ENCODE data around the gene UNC13B. TPM values are rescaled to one million over a fixed set of nuclear protein-coding genes. Genes with fewer than 3 reads are reported as not detected.

UNC13B gene
- total RNA-seq, result 12.7 and 15.8 TPM in 2 replicates

GRCh38 chr9:35161713-35162604, at the start of gene UNC13B:
UNC13B (plus strand) TSS chr9:35162009; CDS start chr9:35162284, 275 bp downstream.

GRCh38 chr9:35115680-35116538, 45.9 kb upstream of the UNC13B start, which contains the start of gene ATOSB:
ATOSB (minus strand) TSS chr9:35115862; CDS start chr9:35108274, 7,588 bp downstream.

Other genes with a start within 250 kb of the UNC13B start
- gene PHF24, start 203.7 kb upstream of the UNC13B start, total RNA-seq, result not detected in 2 replicates
- gene DNAJB5, start 172.3 kb upstream of the UNC13B start, total RNA-seq, result 16.1 TPM in 2 replicates
- gene VCP, start 89.4 kb upstream of the UNC13B start, total RNA-seq, result 392 and 396 TPM in 2 replicates
- 17.9 and 20.0 TPM in 2 replicates for gene FANCG, start 82.1 kb upstream of the UNC13B start, total RNA-seq
- gene PIGO, start 65.4 kb upstream of the UNC13B start, total RNA-seq, result 21.4 and 22.2 TPM in 2 replicates
- gene STOML2, start 58.9 kb upstream of the UNC13B start, total RNA-seq, result 307 and 330 TPM in 2 replicates
- gene ATOSB, start 46.1 kb upstream of the UNC13B start, total RNA-seq, result 15.8 and 19.6 TPM in 2 replicates

Data from myometrial cell (primary cell).